Mesenteric fat pad (tissue), 1 donor: ENCODE data around the gene BEAN1. TPM values are rescaled to one million over a fixed set of nuclear protein-coding genes. Genes with fewer than 3 reads are reported as not detected.

ENCODE experiments used
- DNase-seq: peaks from one replicate; pipeline ENCODE4 v3.0.0-alpha.2; 2020; ENCODE audit warnings: low spot score
- total RNA-seq: library from RNA; stranded (reverse); fragmentation: NEBNext Ultra II Directional; extraction: Animal tissue kit (Norgen Biotek cat#: 25700); gene quantifications from one replicate; pipeline ENCODE4 v1.2.1, GENCODE V29; 2021
- donor health status: DM: yes; HTN: yes; CAD: no.

The BEAN1 gene
- total RNA-seq, 1 donor from 2014 or later, result 0.51 TPM

- DNase-seq, result no peak
Observed at GRCh38 chr16:66418165-66418962, 8.7 kb upstream of the BEAN1 start.

- peak; percentile 18 for DNase-seq
Observed at GRCh38 chr16:66419527-66419926, 7.6 kb upstream of the BEAN1 start.

DNA sequence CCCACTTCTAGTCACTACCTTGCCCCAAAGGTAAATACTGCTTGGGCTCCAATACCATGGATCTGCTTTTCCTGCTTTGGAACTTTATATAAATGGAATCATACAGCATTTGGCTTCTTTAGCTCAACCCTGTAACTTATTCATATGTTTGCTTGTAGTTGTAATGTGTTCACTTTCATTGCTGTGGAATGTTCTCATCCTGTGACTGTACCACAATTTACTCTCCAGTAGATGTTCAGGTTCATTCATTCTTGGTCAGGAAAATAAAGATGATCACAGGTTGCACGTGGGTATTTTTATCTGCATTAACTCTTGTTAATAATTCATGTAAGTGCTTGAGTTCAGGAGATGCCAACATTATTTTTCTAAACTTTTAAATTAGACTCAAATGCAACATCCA is 6.7 kb upstream of the BEAN1 start:
- no peak for DNase-seq

DNA sequence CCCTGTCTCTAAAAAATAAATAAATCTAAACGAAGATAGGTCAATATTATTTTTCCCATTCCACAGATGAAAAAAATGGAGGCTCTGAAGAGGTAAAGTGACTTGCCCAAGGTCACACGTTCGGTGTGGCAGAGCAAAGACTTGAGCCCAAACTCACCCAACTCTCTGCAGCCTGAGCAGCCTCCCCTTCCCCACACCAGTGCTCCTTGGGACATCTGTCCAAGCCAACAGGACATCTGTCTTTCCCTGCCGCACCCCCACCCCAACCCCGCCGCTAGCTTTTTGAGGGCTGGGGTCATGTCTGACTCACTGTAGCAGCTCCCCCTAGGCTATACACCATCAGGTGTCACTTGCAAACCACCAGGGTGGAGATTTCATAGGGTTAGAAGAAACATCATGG is 5.2 kb upstream of the BEAN1 start:
- DNase-seq, result no peak

DNA sequence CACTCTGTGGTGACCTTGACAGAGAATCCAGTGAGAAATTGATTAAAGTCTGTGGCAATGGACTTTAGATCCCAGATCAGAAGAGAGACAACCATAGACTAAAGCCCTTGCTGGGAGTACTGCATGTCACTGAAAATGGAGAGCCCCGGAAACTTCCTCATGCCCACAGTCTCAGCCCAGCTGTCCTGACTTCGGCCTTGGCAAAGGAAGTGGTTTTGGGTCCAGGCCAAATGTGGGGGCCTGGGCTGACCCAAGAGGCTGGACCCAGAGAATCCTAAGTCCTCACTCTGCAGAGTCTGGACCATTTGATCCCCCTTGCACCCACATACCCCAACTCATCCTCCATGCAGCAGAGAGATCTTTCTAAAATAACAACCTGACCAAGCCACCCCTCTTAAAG is 4.7 kb upstream of the BEAN1 start:
- DNase-seq, result no peak

DNA sequence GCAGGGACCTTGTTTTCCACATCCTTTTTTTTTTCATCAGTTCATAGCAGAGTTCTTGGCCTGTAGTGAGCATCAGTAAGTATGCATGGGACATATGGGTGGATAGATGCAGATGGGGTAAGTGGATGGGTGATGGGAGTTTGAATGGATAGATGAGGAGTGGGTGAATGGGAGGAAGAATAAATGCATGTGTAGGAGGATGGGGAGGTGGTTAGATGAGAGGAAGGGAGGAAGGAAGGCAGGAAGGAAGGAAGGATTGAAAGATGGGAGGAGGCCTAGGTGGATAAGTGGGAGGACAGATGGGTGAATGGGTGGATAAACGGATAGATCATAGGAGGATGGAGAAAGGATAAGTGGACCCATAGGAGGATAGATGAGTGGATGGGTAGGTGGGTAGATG is 3.9 kb upstream of the BEAN1 start:
- DNase-seq, result no peak

DNA sequence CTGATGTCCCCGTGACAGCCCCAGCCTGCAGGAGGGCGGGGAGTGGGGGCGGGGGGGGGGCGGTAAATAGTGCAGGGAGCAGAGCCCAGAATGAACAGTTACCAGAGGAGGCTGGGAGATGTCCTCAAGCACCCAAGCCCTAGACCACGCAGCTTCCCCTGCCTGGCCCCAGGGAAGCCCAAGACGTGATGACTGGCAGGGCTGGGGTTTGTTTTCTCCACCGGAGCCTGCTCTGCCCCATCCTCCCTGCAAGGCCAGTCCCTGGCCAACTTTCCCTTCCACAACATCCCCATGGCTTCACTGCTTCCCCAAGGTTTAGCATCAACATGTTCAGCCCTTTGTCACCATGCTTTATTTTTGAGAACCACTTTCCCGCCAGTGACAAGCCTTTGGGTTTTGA is 1.4 kb upstream of the BEAN1 start:
- peak; percentile 65 for DNase-seq

GRCh38 chr16:66426112-66427035 is 721 bp upstream of the BEAN1 start:
- DNase-seq, result peak; percentile 81

DNA sequence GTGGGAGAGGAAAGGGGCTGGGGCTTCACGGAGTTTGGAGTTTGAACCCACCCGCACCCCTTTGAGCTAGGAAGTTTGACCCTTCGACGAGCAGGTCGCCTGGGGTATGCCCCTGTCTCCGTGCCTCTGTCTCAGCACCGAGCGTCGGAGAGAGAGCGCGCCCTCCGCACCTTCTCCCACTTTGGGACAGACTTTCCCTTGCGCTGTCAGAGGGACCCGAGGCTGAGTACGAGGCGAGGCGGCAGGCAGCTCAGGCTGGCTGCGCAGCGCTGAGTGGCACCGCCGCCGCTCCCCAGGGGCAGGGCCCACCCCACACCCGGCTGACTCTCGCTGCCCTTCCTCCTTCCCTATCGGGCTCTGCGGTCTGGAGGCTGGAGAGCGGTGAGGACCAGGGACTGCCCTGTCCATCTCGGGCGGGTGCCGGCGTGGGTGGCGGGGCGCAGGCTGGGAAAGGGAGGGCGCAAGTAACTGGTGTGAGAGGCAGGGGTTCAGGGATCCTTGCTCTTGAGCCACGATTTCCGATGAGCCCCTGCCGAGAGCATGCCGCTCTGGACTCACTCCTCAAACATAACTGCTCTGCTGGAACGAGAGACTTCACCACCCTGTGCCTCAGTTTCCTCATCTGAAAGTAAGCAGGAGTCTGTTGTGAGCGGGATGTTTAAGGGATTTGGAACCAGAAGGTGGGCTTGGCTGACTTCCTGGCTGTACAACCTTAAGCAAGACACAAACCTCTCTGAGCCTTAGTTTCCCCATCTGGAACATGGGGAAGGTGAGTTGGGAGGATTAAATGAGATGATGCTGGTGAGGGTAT is 981 bp downstream of the BEAN1 start:
- DNase-seq, result peak; percentile 84

GRCh38 chr16:66428682-66429251 is 1.7 kb downstream of the BEAN1 start:
- peak; percentile 26 for DNase-seq

GRCh38 chr16:66429290-66429962 is 2.3 kb downstream of the BEAN1 start:
- peak; percentile 71 for DNase-seq

- DNase-seq, result no peak
Observed at GRCh38 chr16:66430214-66430613, 3.1 kb downstream of the BEAN1 start.

GRCh38 chr16:66431760-66432159 is 4.7 kb downstream of the BEAN1 start:
- peak; percentile 55 for DNase-seq

DNA sequence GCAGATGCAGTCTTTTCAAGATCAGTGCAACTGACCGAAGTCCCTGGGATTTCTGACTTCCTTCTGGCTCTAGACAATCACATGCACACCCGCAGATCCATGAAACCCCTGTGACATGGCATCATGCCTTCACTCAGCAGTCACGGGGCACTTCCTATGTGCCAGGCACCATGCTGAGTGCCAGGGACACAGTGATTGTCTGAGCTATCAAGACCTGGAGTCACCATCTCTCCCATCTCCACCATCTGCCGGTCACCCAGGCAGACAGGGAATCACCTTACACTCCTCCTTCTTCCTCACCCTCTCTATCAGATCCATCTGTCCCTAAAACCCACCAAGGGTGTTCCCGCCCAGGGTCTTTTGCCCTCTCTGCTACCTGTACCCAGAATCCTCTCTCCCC is 5.3 kb downstream of the BEAN1 start:
- peak; percentile 45 for DNase-seq

DNA sequence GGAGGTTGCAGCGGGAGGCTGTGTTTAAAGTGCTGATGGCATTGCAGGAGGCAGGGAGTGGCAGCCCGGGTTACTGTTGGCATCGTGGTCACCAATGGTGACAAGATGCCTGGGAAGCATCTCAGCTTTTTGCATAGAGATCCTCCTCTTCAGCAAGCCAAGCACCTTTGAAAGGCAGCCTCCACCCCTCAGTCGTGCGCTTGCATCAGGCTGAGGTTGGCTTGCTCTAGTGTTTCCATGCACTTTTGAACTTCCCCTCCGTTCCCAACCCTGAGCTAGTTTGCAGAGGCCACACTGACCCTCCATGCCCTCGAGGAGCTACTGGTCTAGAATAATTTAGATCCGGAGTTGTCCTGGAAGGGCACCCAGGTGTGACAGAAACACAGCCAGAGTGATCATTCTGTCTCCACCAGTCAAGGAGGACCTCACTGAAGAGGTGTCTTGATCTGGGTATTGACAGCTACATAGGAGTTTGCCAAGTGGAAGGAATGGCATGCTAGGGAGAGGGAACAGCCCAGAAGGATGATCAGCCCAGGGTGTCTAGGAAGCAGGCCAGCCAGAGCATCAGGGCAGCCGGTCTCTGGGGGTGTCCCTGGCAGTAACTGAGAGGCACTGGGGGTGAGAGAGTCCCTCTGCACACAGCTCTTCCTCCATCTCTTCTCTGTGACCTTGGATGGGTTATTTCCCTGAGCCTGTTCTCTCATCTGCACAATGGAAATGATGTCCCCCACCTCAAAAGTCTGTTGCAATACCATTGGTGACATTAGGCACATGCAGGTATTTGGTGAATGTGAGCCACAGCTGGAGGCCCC is 7.7 kb downstream of the BEAN1 start:
- peak; percentile 24 for DNase-seq

- DNase-seq, result peak; percentile 22
Observed at GRCh38 chr16:66435896-66436295, 8.8 kb downstream of the BEAN1 start.

DNA sequence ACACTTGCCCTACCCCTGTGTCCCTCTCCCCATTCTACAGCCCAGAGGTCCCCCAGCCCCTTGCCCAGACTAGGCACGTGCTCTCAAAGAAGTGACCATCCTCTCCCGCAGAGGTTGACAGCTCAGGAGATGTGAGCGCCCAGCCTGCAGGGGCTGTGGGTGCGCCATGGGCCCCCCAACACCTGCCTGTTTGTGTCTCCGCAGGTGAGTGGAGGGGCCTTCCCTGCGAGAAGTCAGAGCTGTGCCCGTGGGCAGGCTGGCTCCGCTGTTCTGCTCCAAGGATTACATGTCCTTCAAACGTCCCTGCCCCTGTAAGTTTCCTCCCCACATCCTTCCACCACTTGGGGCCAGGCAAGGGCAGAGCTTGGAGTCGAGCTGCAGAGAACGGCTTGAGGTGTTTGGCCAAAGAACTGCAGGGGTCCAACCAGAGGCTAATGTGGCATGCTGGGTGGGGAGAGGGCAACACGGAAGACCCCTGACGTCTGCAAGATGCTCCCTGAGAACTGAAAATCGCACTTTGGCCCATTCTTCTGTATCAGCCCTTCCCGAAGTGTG is 10.4 kb downstream of the BEAN1 start:
- DNase-seq, result peak; percentile 77

DNA sequence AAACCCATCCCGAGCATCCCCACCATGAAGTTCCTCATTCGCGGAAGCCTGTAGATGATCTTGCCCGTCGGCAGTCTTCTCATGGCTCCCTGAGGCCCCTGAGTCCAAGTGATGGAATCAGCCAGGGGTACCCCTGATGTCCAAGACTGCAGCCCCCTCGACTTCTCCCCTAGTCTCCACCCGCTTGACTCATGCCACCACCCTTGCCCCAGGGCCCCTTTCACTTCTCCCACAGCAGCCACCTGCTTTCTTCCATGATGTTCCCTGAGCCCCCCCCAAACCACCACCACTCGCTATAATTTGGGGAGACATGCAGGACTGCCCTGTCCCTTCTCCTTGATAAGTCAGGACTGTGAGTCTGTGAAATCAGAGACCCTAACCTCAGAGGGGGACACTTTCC is 11.4 kb downstream of the BEAN1 start:
- peak; percentile 60 for DNase-seq

- DNase-seq, result peak; percentile 77
Observed at GRCh38 chr16:66439051-66439730, 12.1 kb downstream of the BEAN1 start.
